WTC11 (cell line): ENCODE results near the gene ESYT2. TPM values are rescaled to one million over a fixed set of nuclear protein-coding genes. Genes with fewer than 3 reads are reported as not detected.
"Not testable (repeated sequence)": the region's sequence is repeated elsewhere in the genome, so short reads cannot be mapped to it uniquely, and the experiment has no call there.

Experiments
- ATAC-seq: fragments of 200-7000 bp; cut with Tn5 transposase; 2 replicates; pipeline ENCODE4 v1.10.0; 2021; ENCODE audit warnings: mild to moderate bottlenecking, moderate library complexity
- CTCF ChIA-PET: fragments of 300-600 bp; sonication (Branson Sonifier 250); formaldehyde crosslinking; loops from one replicate; lab custom pipeline; 2021; ENCODE audit warnings: antibody characterized with exemption; lab: Charles Lee
- POLR2A ChIA-PET: fragments of 350-600 bp; sonication (Branson Sonifier 250); formaldehyde crosslinking; loops from one replicate; lab custom pipeline; 2021; ENCODE audit warnings: antibody characterized with exemption; lab: Charles Lee
- DNase-seq: peaks from one replicate; pipeline ENCODE4 v3.0.0; 2021; ENCODE audit warnings: low spot score
- H3K27ac Mint-ChIP-seq: 2 replicates; pipeline ENCODE4 v1.8.0; 2021; ENCODE audit warnings: mixed read lengths
- H3K27me3 Mint-ChIP-seq: 2 replicates; pipeline ENCODE4 v1.8.0; 2021; ENCODE audit warnings: low read depth, mild to moderate bottlenecking, moderate library complexity, mixed read lengths
- H3K36me3 Mint-ChIP-seq: 2 replicates; pipeline ENCODE4 v1.8.0; 2021; ENCODE audit warnings: mixed read lengths
- H3K4me1 Mint-ChIP-seq: 2 replicates; pipeline ENCODE4 v1.8.0; 2022; ENCODE audit warnings: mixed read lengths
- H3K4me3 Mint-ChIP-seq: 2 replicates; pipeline ENCODE4 v1.8.0; 2021; ENCODE audit warnings: mild to moderate bottlenecking, moderate library complexity, mixed read lengths
- H3K9me3 Mint-ChIP-seq: 2 replicates; pipeline ENCODE4 v1.8.0; 2021; ENCODE audit warnings: mixed read lengths
- AFF4 ChIP-seq: sonication (generic); formaldehyde crosslinking; IDR thresholded peaks from 2 replicates; pipeline ENCODE4 v1.8.1; 2023; ENCODE audit warnings: mild to moderate bottlenecking, missing genetic modification reagents, borderline replicate concordance
- ATF3 ChIP-seq: sonication (generic); formaldehyde crosslinking; conservative IDR thresholded peaks from 2 replicates; pipeline ENCODE4 v1.8.1; 2022; ENCODE audit warnings: mild to moderate bottlenecking, missing genetic modification reagents
- EMX1 ChIP-seq: fragments of 250-450 bp; sonication (Bioruptor Pico); IDR thresholded peaks from 2 replicates; pipeline ENCODE4 v1.8.0; 2021; ENCODE audit warnings: mild to moderate bottlenecking
- ETV6 ChIP-seq: sonication (generic); formaldehyde crosslinking; IDR thresholded peaks from 2 replicates; pipeline ENCODE4 v1.8.1; 2022; ENCODE audit warnings: mild to moderate bottlenecking, missing genetic modification reagents
- NFYB ChIP-seq: sonication (generic); formaldehyde crosslinking; conservative IDR thresholded peaks from 2 replicates; pipeline ENCODE4 v1.8.0; 2022; ENCODE audit warnings: low read depth, missing genetic modification reagents
- TEAD1 ChIP-seq: sonication (generic); formaldehyde crosslinking; IDR thresholded peaks from 2 replicates; pipeline ENCODE4 v1.8.0; 2022; ENCODE audit warnings: mild to moderate bottlenecking, missing genetic modification reagents
- ZBTB43 ChIP-seq: sonication (generic); formaldehyde crosslinking; IDR thresholded peaks from 2 replicates; pipeline ENCODE4 v1.8.1; 2023; ENCODE audit warnings: mild to moderate bottlenecking, missing genetic modification reagents
- ZNF121 ChIP-seq: sonication (generic); formaldehyde crosslinking; IDR thresholded peaks from 2 replicates; pipeline ENCODE4 v1.8.0; 2023; ENCODE audit warnings: missing genetic modification reagents
- ZNF232 ChIP-seq: sonication (generic); formaldehyde crosslinking; IDR thresholded peaks from 2 replicates; pipeline ENCODE4 v1.8.0; 2022; ENCODE audit warnings: mild to moderate bottlenecking, missing genetic modification reagents
- ZNF263 ChIP-seq: sonication (generic); formaldehyde crosslinking; IDR thresholded peaks from 2 replicates; pipeline ENCODE4 v1.8.1; 2022; ENCODE audit warnings: low read depth, mild to moderate bottlenecking, moderate library complexity, missing genetic modification reagents
- ZNF423 ChIP-seq: fragments of 250-450 bp; sonication (Bioruptor Pico); IDR thresholded peaks from 2 replicates; pipeline ENCODE4 v2.1.2; 2022; ENCODE audit warnings: mild to moderate bottlenecking, moderate library complexity
- ZNF532 ChIP-seq: fragments of 250-450 bp; sonication (Bioruptor Pico); IDR thresholded peaks from 2 replicates; pipeline ENCODE4 v1.9.0; 2021; ENCODE audit warnings: mild to moderate bottlenecking, borderline replicate concordance
- total RNA-seq: library from RNA; stranded (reverse); gene quantifications from 3 replicates; pipeline ENCODE4 v1.2.3, GENCODE V29; 2021
- TF ChIP-seq, protein P1 (sequence below): sonication (generic); formaldehyde crosslinking; IDR thresholded peaks from 2 replicates; pipeline ENCODE4 v1.8.1; 2022; ENCODE audit warnings: mild to moderate bottlenecking, missing genetic modification reagents, moderate library complexity, borderline replicate concordance
- TF ChIP-seq, protein P2 (sequence below): sonication (generic); formaldehyde crosslinking; IDR thresholded peaks from 2 replicates; pipeline ENCODE4 v1.8.0; 2022; ENCODE audit warnings: mild to moderate bottlenecking, missing genetic modification reagents

Gene ESYT2
- total RNA-seq, 1 experiment from 2014 or later, result 45.1 TPM

GRCh38 chr7:158862985-158863610 lies 33.8 kb upstream of the ESYT2 start:
- not testable (repeated sequence) for H3K27me3 Mint-ChIP-seq, H3K9me3 Mint-ChIP-seq, DNase-seq
- ChIA-PET POLR2A (interaction anchor here (0.6 to 0.8 kb wide), 2 partner anchors 36 to 158 kb away, joined by 3 to 5 read pairs; partner anchors contain the start of gene NCAPG2), CTCF (interaction anchor here (0.7 to 1.9 kb wide), 5 partner anchors 10 to 168 kb away, joined by 3 to 16 read pairs (median 4); no protein-coding TSS in a partner anchor)
- peak overlapping the region; percentile 71 for H3K4me3 Mint-ChIP-seq
- peak overlapping the region; percentile 75 for H3K27ac Mint-ChIP-seq
- peak; percentile 43 for ATAC-seq
- H3K4me1 Mint-ChIP-seq, result peaks cover 67% of the 10 kb centered on the region
- peak; percentile 71 for TF ChIP-seq NFYB (CRISPR knock-in tag)
- peaks cover 14% of the 10 kb centered on the region for H3K36me3 Mint-ChIP-seq

DNA sequence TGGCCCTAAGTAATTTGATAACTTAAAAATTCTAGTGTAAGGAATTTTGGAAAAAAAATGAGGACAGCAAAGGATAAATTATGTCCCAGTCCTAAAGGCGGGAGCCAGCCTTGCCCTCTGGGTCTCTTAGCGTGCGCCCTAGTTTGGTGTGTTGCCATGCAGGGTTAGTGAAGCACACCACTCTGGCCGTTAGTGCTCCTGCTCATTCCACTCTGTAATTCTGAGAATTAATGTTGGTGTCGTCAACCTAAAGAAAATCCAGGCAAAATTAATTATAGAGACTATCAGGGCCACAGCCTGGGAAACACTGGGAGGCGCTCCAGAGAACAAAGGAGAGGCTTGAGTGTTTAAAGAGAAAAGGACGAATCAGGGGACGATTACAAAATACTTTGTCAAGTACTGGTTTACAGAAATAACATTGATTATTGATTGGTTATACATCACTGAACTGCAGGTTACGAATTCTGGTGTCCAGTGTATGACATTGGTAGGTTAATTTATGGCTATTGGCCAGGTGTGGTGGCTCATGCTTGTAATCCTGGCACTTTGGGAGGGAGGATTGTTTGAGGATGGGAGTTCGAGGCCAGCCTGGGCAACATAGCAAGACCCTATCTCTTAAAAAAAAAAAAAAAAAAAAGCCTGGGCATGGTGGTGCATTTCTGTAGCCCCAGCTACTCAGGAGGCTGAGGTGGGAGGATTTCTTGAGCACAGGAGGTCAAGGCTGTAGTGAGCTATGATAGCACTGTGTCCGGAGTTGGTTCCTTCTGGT lies 32.8 kb upstream of the ESYT2 start:
- POLR2A ChIA-PET, result no interaction called here
- Mint-ChIP-seq H3K27me3 (no peaks in the 10 kb centered on the region; the same call in 1 of the 2 replicates), H3K9me3 (peaks cover 9% of the 10 kb centered on the region)
- no peak for ATAC-seq
- TF ChIP-seq ZNF121 (CRISPR knock-in tag) (peak; percentile 77; the same call in 1 of the 2 replicates), ETV6 (CRISPR knock-in tag) (no peak)
- TF ChIP-seq, all 79 proteins: peak for 1
- Mint-ChIP-seq H3K4me3 (peak overlapping the region; percentile 41), H3K36me3 (peaks cover 14% of the 10 kb centered on the region), H3K4me1 (peaks cover 69% of the 10 kb centered on the region), H3K27ac (peak overlapping the region; percentile 93; the same call in 1 of the 2 replicates)
- CTCF ChIA-PET, result interaction anchor here (1.0 to 1.9 kb wide), 3 partner anchors 18 to 115 kb away, joined by 3 to 12 read pairs (median 9); no protein-coding TSS in a partner anchor
- DNase-seq, result no peak

- H3K27ac Mint-ChIP-seq, result peak overlapping the region; percentile 93
- H3K4me1 Mint-ChIP-seq, result peaks cover 67% of the 10 kb centered on the region
- peak overlapping the region; percentile 46 for H3K4me3 Mint-ChIP-seq
- no peak for ATAC-seq
- peaks cover 9% of the 10 kb centered on the region for H3K9me3 Mint-ChIP-seq
- DNase-seq, result no peak
- no peaks in the 10 kb centered on the region; the same call in 1 of the 2 replicates for H3K27me3 Mint-ChIP-seq
- CTCF ChIA-PET, result interaction anchor here (1.0 to 1.9 kb wide), 4 partner anchors 11 to 118 kb away, joined by 3 to 9 read pairs (median 4); no protein-coding TSS in a partner anchor
- POLR2A ChIA-PET, result no interaction called here
- peaks cover 14% of the 10 kb centered on the region for H3K36me3 Mint-ChIP-seq
- no peak for TF ChIP-seq TEAD1
- TF ChIP-seq ZBTB43 (CRISPR knock-in tag), result no peak
- TF ChIP-seq ATF3, result no peak
- TF ChIP-seq EMX1, result no peak
- no peak for TF ChIP-seq AFF4
- no peak for TF ChIP-seq ZNF423 (CRISPR knock-in tag)
- TF ChIP-seq, protein P1, sequence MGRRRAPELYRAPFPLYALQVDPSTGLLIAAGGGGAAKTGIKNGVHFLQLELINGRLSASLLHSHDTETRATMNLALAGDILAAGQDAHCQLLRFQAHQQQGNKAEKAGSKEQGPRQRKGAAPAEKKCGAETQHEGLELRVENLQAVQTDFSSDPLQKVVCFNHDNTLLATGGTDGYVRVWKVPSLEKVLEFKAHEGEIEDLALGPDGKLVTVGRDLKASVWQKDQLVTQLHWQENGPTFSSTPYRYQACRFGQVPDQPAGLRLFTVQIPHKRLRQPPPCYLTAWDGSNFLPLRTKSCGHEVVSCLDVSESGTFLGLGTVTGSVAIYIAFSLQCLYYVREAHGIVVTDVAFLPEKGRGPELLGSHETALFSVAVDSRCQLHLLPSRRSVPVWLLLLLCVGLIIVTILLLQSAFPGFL (CRISPR knock-in tag), result no peak
- TF ChIP-seq ZNF263, result no peak
- no peak for TF ChIP-seq ZNF232 (CRISPR knock-in tag)
- TF ChIP-seq, protein P2, sequence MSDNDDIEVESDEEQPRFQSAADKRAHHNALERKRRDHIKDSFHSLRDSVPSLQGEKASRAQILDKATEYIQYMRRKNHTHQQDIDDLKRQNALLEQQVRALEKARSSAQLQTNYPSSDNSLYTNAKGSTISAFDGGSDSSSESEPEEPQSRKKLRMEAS, result no peak
- no peak for TF ChIP-seq ZNF532 (CRISPR knock-in tag)
Measured at GRCh38 chr7:158861004-158861787, 31.9 kb upstream of the ESYT2 start.
